Stimulated activated CD8-positive, alpha-beta memory T cell treated with anti-CD3 and anti-CD28 coated beads, Interleukin-4, amount 100 ng/mL, for 1 hour (primary cell): ENCODE results near the gene TAF1.
"Not testable (repeated sequence)": the region's sequence is repeated elsewhere in the genome, so short reads cannot be mapped to it uniquely, and the experiment has no call there.

Source experiments
- DNase-seq, 2 donors: peaks; one replicate each; pipeline ENCODE4 v3.0.0-alpha.2; 2020; ENCODE audit warnings: low read depth in 2 of 2, low spot score in 1 of 2

Gene TAF1

GRCh38 chrX:71438750-71439149 lies 72.6 kb downstream of the TAF1 start:
- no peak for DNase-seq

GRCh38 chrX:71439420-71439819 lies 73.3 kb downstream of the TAF1 start:
- no peak for DNase-seq

GRCh38 chrX:71439896-71440295 lies 73.7 kb downstream of the TAF1 start:
- no peak for DNase-seq

GRCh38 chrX:71440401-71440800 lies 74.2 kb downstream of the TAF1 start:
- DNase-seq, result no peak

- DNase-seq, result not testable (repeated sequence)
Observed at GRCh38 chrX:71441809-71442208, 75.7 kb downstream of the TAF1 start.

- DNase-seq, result no peak
Observed at GRCh38 chrX:71450433-71451106, 84.4 kb downstream of the TAF1 start.

GRCh38 chrX:71451518-71451917 lies 85.4 kb downstream of the TAF1 start:
- DNase-seq, result not testable (repeated sequence)

GRCh38 chrX:71453056-71453455 lies 86.9 kb downstream of the TAF1 start:
- no peak for DNase-seq

GRCh38 chrX:71454222-71454621 lies 88.1 kb downstream of the TAF1 start:
- DNase-seq, result no peak

GRCh38 chrX:71458866-71459265 lies 92.7 kb downstream of the TAF1 start:
- DNase-seq, result no peak

GRCh38 chrX:71464968-71465367 lies 98.8 kb downstream of the TAF1 start:
- no peak for DNase-seq

- DNase-seq, result no peak
Observed at GRCh38 chrX:71466979-71467523, 100.9 kb downstream of the TAF1 start.

- no peak for DNase-seq
Observed at GRCh38 chrX:71475785-71476540, 109.8 kb downstream of the TAF1 start.

- no peak for DNase-seq
Observed at GRCh38 chrX:71482228-71482958, 116.2 kb downstream of the TAF1 start.

GRCh38 chrX:71487814-71488213 lies 121.7 kb downstream of the TAF1 start:
- DNase-seq, result no peak

- no peak for DNase-seq
Observed at GRCh38 chrX:71489540-71489939, 123.4 kb downstream of the TAF1 start.

- DNase-seq, result peak in 1 of 2 donors; percentile 2
Observed at GRCh38 chrX:71492231-71493065, 126.3 kb downstream of the TAF1 start.

GRCh38 chrX:71493111-71493613 lies 127.0 kb downstream of the TAF1 start:
- no peak for DNase-seq

- DNase-seq, result not testable (repeated sequence)
Observed at GRCh38 chrX:71495979-71496378, 129.8 kb downstream of the TAF1 start.

- DNase-seq, result no peak
Observed at GRCh38 chrX:71496476-71496875, 130.3 kb downstream of the TAF1 start.

- not testable (repeated sequence) for DNase-seq
Observed at GRCh38 chrX:71502080-71502479, 135.9 kb downstream of the TAF1 start.
